ENCODE results near the gene ZSCAN5A. TPM values are rescaled to one million over a fixed set of nuclear protein-coding genes. Genes with fewer than 3 reads are reported as not detected.

The ZSCAN5A gene
- total and polyA plus RNA-seq, 9 of the 15 experiments (the other 6 are each of a cell fraction or from before 2014, with no cell fraction given): 5.8 to 15.3 (median 11.8) TPM

- TF ChIP-seq ZNF280B (CRISPR knock-in tag; IDR thresholded peaks at IDR 0.05) (no peak), ZNF197 (CRISPR knock-in tag; IDR thresholded peaks at IDR 0.05; ENCODE audit: low read depth) (peak; percentile 89; the same call in 1 of the 2 replicates), HIVEP1 (CRISPR knock-in tag; IDR thresholded peaks at IDR 0.05) (peak; percentile 88), CXXC5 (CRISPR knock-in tag; IDR thresholded peaks at IDR 0.05) (peak; percentile 77), BRF1 (IDR thresholded peaks at IDR 0.05; ENCODE audit: borderline replicate concordance, extremely low read depth, insufficient read length) (no peak), TRIM24 (IDR thresholded peaks at IDR 0.05) (peak in 1 of 2 experiments; percentile 38; a peak in 1 of 4 replicates), MBD2 (IDR thresholded peaks at IDR 0.05; ENCODE audit: borderline replicate concordance, low read depth) (0 out of 2 replicates have a peak, but pooled peaks have one; percentile 39), ARID1B (IDR thresholded peaks at IDR 0.05) (peak; percentile 84)
Measured at GRCh38 chr19:56347163-56347778, 32.6 kb upstream of the ZSCAN5A start (continued).

GRCh38 chr19:56341948-56342347 lies 27.3 kb upstream of the ZSCAN5A start:
- TF ChIP-seq ZNF311 (CRISPR knock-in tag; IDR thresholded peaks at IDR 0.05) (no peak), CBX2 (IDR thresholded peaks at IDR 0.05; ENCODE audit: insufficient read depth, low read length, poor library complexity, severe bottlenecking) (no peak), ZFP36 (IDR thresholded peaks at IDR 0.05; ENCODE audit: low read depth, low read length, partially characterized antibody) (peak; percentile 50), ATF7 (IDR thresholded peaks at IDR 0.05) (no peak), RAD21 (CRISPR knock-in tag; conservative IDR thresholded peaks at IDR 0.05 in 1 of 2, IDR thresholded peaks at IDR 0.05 in 1 of 2) (no peak), CREB3L1 (IDR thresholded peaks at IDR 0.05; ENCODE audit: borderline replicate concordance, low read depth) (no peak), MYNN (IDR thresholded peaks at IDR 0.05) (no peak), MYNN (CRISPR knock-in tag; IDR thresholded peaks at IDR 0.05) (no peak)
- H3K27me3 ChIP-seq (ENCODE audit: control insufficient read depth in 2 of 2, insufficient read depth in 2 of 2, low read length in 2 of 2): no peaks in the 10 kb centered on the region
- in situ Hi-C loops (cut with MboI) (loop anchor here (10.0 kb wide), 1 partner anchor 267 kb away; no protein-coding TSS in a partner anchor), intact Hi-C loops (cut with micrococcal nuclease) (no loop called here)
- no peaks in the 10 kb centered on the region for H3K79me2 ChIP-seq (ENCODE audit: control insufficient read depth, insufficient read depth, low read length)
- H3K36me3 ChIP-seq (ENCODE audit: control insufficient read depth, insufficient read depth, low read length): no peaks in the 10 kb centered on the region
- no peaks in the 10 kb centered on the region for H3K9me1 ChIP-seq (ENCODE audit: control insufficient read depth, insufficient read depth, low read length)
- no peak overlapping the region for H3K4me2 ChIP-seq (ENCODE audit: insufficient read depth, low read length)
- ATAC-seq (no peak), FAIRE-seq (no peak), DNase-seq (ENCODE audit: extremely low read depth in 1 of 4, low spot score in 3 of 4) (no peak)
- H2AFZ ChIP-seq (ENCODE audit: low read depth, low read length): no peak overlapping the region
- no peak overlapping the region for H3K4me3 ChIP-seq
- H3K9ac ChIP-seq (ENCODE audit: insufficient read depth in 1 of 2, low read depth in 2 of 2, low read length in 2 of 2): no peak overlapping the region
- no peaks in the 10 kb centered on the region for H4K20me1 ChIP-seq (replicated peaks; ENCODE audit: control insufficient read depth, insufficient read depth, low read length)
- H3K27ac ChIP-seq (ENCODE audit: extremely low read depth, low read depth, low read length): no peak overlapping the region
- H3K9me3 ChIP-seq (replicated peaks; ENCODE audit: control insufficient read depth, insufficient read depth, low read depth, low read length): peaks cover 3% of the 10 kb centered on the region; the same call in 1 of the 2 replicates
- POLR2A ChIA-PET: no interaction called here
- peaks cover 4 to 12% of the 10 kb centered on the region in 2 experiments; a peak in 4 of 5 replicates for H3K4me1 ChIP-seq (replicated peaks in 1 of 2; ENCODE audit: control insufficient read depth in 2 of 2, insufficient read depth in 2 of 2, low read length in 2 of 2)
- CTCF ChIA-PET (ENCODE audit: low intra/inter-chr PET ratio): interaction anchor here (0.6 kb wide), 1 partner anchor 1338 kb away, joined by 4 read pairs; no protein-coding TSS in a partner anchor
- no TSS peak for BruUV-seq (replicated peaks)

All from K562 (cell line).